H1 (cell line): ENCODE results near the gene MACIR. TPM values are rescaled to one million over a fixed set of nuclear protein-coding genes. Genes with fewer than 3 reads are reported as not detected.
A peak's percentile ranks its signal among the peaks of the same experiment; 100 is the strongest.

Experiments used
- CTCF ChIA-PET: fragments of 300-600 bp; sonication (Branson Sonifier 250); formaldehyde crosslinking; loops from one replicate; lab custom pipeline; 2021; ENCODE audit not compliant: partially characterized antibody; lab: Charles Lee
- POLR2A ChIA-PET: fragments of 300-600 bp; sonication (Branson Sonifier 250); formaldehyde crosslinking; loops from one replicate; lab custom pipeline; 2021; ENCODE audit warnings: inconsistent platforms; ENCODE audit not compliant: partially characterized antibody; lab: Charles Lee
- DNase-seq, 2 experiments: peaks; one replicate each; pipeline versions ENCODE4 v3.0.0 to v3.0.0-alpha.2; 2010 to 2022; ENCODE audit warnings: low spot score in 2 of 2, low read depth in 1 of 2, mixed read lengths in 1 of 2
- FAIRE-seq: peaks from 2 replicates; lab custom pipeline; 2011; peaks lifted over from hg19 to GRCh38; lab: Jason Lieb, UNC
- H2AFZ ChIP-seq: 2 replicates; pipeline ENCODE4 v1.8.1; 2012; ENCODE audit warnings: low read length, inconsistent platforms
- H2AK5ac ChIP-seq: 2 replicates; pipeline ENCODE4 v1.6.1; 2013; ENCODE audit warnings: low read depth, low read length
- H2BK120ac ChIP-seq: replicated peaks from 2 replicates; pipeline ENCODE3; 2013; ENCODE audit warnings: low read depth, low read length, inconsistent platforms
- H2BK12ac ChIP-seq: 2 replicates; pipeline ENCODE4 v1.6.1; 2013; ENCODE audit warnings: low read depth, low read length
- H2BK15ac ChIP-seq: 2 replicates; pipeline ENCODE4 v1.6.1; 2013; ENCODE audit warnings: low read length
- H2BK20ac ChIP-seq: 2 replicates; pipeline ENCODE4 v1.6.1; 2013; ENCODE audit warnings: low read length
- H2BK5ac ChIP-seq: 2 replicates; pipeline ENCODE4 v1.6.1; 2013; ENCODE audit warnings: low read depth, low read length
- H3K14ac ChIP-seq: 2 replicates; pipeline ENCODE4 v1.6.1; 2013; ENCODE audit warnings: inconsistent platforms; ENCODE audit not compliant: insufficient read length
- H3K18ac ChIP-seq: 2 replicates; pipeline ENCODE4 v1.6.1; 2013; ENCODE audit warnings: low read length; ENCODE audit errors: extremely low read depth
- H3K23ac ChIP-seq: 2 replicates; pipeline ENCODE4 v1.6.1; 2013; ENCODE audit warnings: inconsistent platforms; ENCODE audit not compliant: insufficient read length
- H3K23me2 ChIP-seq: 2 replicates; pipeline ENCODE4 v1.6.1; 2013; ENCODE audit warnings: low read depth, low read length
- H3K27ac ChIP-seq: 2 replicates; pipeline ENCODE4 v1.6.1; 2011; ENCODE audit warnings: low read depth, low read length, inconsistent platforms
- H3K27me3 ChIP-seq, 4 experiments: replicated peaks in 1 of 4; 1 replicate in 1 of 4; 2 replicates in 3 of 4; pipeline versions ENCODE4 v1.6.1 to v1.8.1; 2011 to 2013; ENCODE audit warnings: low read length in 3 of 4, mild to moderate bottlenecking in 3 of 4, inconsistent platforms in 2 of 4, mixed read lengths in 2 of 4, moderate library complexity in 1 of 4; ENCODE audit not compliant: control insufficient read depth in 3 of 4, insufficient read depth in 3 of 4; ENCODE audit errors: extremely low read depth in 1 of 4
- H3K36me3 ChIP-seq, 4 experiments: 2 replicates each; pipeline versions ENCODE4 v1.6.1 to v1.8.1; 2011 to 2013; ENCODE audit warnings: mild to moderate bottlenecking in 4 of 4, low read length in 3 of 4, moderate library complexity in 2 of 4, control low read depth in 1 of 4, inconsistent platforms in 1 of 4; ENCODE audit not compliant: insufficient read depth in 4 of 4, control insufficient read depth in 2 of 4
- H3K4ac ChIP-seq: replicated peaks from 2 replicates; pipeline ENCODE3; 2013; ENCODE audit warnings: low read length, low read depth, mixed read lengths, inconsistent platforms; ENCODE audit not compliant: insufficient read length
- H3K4me1 ChIP-seq, 4 experiments: replicated peaks in 1 of 4; 1 replicate in 1 of 4; 2 replicates in 3 of 4; pipeline versions ENCODE4 v1.6.1 to v1.8.1; 2011 to 2013; ENCODE audit warnings: low read length in 3 of 4, inconsistent platforms in 2 of 4, mixed read lengths in 1 of 4; ENCODE audit not compliant: insufficient read depth in 4 of 4, control insufficient read depth in 3 of 4
- H3K4me2 ChIP-seq, 2 experiments: 2 replicates each; pipeline versions ENCODE4 v1.6.1 to v1.8.1; 2011 to 2013; ENCODE audit warnings: low read depth in 2 of 2, low read length in 2 of 2, control low read depth in 1 of 2, inconsistent platforms in 1 of 2, mild to moderate bottlenecking in 1 of 2; ENCODE audit not compliant: insufficient read depth in 1 of 2
- H3K4me3 ChIP-seq, 4 experiments: fragments of 200-600, 300-600 bp in 1 of 4; sonication (generic), shearing (Covaris generic), sonication (Bioruptor Twin) in 1 of 4; 2 replicates each; pipeline versions ENCODE4 v1.5.1 to v1.8.1; 2011 to 2016; ENCODE audit warnings: low read length in 4 of 4, low read depth in 3 of 4, control low read depth in 2 of 4, inconsistent platforms in 2 of 4, mild to moderate bottlenecking in 2 of 4, mixed read lengths in 1 of 4, moderate library complexity in 1 of 4; ENCODE audit not compliant: insufficient read depth in 2 of 4; ENCODE audit errors: extremely low read depth in 1 of 4
- H3K56ac ChIP-seq: replicated peaks from 2 replicates; pipeline ENCODE3; 2013; ENCODE audit warnings: low read depth, mild to moderate bottlenecking, mixed read lengths, low read length, inconsistent platforms; ENCODE audit not compliant: insufficient read length
- H3K79me1 ChIP-seq: 2 replicates; pipeline ENCODE4 v1.6.1; 2013; ENCODE audit warnings: low read depth, low read length, control low read depth
- H3K79me2 ChIP-seq, 2 experiments: 2 replicates each; pipeline versions ENCODE4 v1.6.1 to v1.8.1; 2012 to 2013; ENCODE audit warnings: low read length in 2 of 2, mild to moderate bottlenecking in 2 of 2, inconsistent platforms in 1 of 2; ENCODE audit not compliant: insufficient read depth in 2 of 2, control insufficient read depth in 1 of 2
- H3K9ac ChIP-seq, 4 experiments: replicated peaks in 1 of 4; 1 replicate in 1 of 4; 2 replicates in 3 of 4; pipeline versions ENCODE4 v1.6.1 to v1.8.1; 2011 to 2013; ENCODE audit warnings: low read depth in 3 of 4, low read length in 3 of 4, control low read depth in 2 of 4, mild to moderate bottlenecking in 2 of 4, moderate library complexity in 2 of 4, inconsistent platforms in 1 of 4; ENCODE audit errors: extremely low read depth in 1 of 4
- H3K9me3 ChIP-seq, 2 experiments: 2 replicates each; pipeline versions ENCODE4 v1.6.1 to v1.8.1; 2012 to 2013; ENCODE audit warnings: mild to moderate bottlenecking in 2 of 2, moderate library complexity in 2 of 2, control low read depth in 1 of 2, inconsistent platforms in 1 of 2, low read depth in 1 of 2, low read length in 1 of 2, mixed read lengths in 1 of 2; ENCODE audit not compliant: insufficient read depth in 2 of 2
- H4K20me1 ChIP-seq, 2 experiments: replicated peaks in 1 of 2; 2 replicates each; pipeline versions ENCODE3 to v1.8.1; 2011 to 2013; ENCODE audit warnings: inconsistent platforms in 2 of 2, low read length in 2 of 2, mild to moderate bottlenecking in 1 of 2; ENCODE audit not compliant: insufficient read depth in 2 of 2, control insufficient read depth in 1 of 2
- H4K5ac ChIP-seq: 2 replicates; pipeline ENCODE4 v1.6.1; 2013; ENCODE audit warnings: low read length, low read depth, mixed read lengths, inconsistent platforms; ENCODE audit not compliant: insufficient read length
- H4K8ac ChIP-seq: 2 replicates; pipeline ENCODE4 v1.8.0; 2013; ENCODE audit warnings: mild to moderate bottlenecking, moderate library complexity, low read length, inconsistent platforms; ENCODE audit not compliant: insufficient read depth; ENCODE audit errors: extremely low read depth
- H4K91ac ChIP-seq: replicated peaks from 2 replicates; pipeline ENCODE3; 2013; ENCODE audit warnings: low read length, mixed read lengths, inconsistent platforms; ENCODE audit not compliant: insufficient read length
- HDAC2 ChIP-seq, 2 experiments: fragments of 300-600 bp in 1 of 2; sonication (generic) in 1 of 2; IDR thresholded peaks; 2 replicates each; pipeline ENCODE4 v1.6.1; 2011 to 2012; ENCODE audit warnings: low read depth in 2 of 2, low read length in 2 of 2, mild to moderate bottlenecking in 2 of 2, moderate library complexity in 2 of 2, borderline replicate concordance in 1 of 2, inconsistent platforms in 1 of 2
- JUN ChIP-seq: IDR thresholded peaks from 2 replicates; pipeline ENCODE4 v1.6.1; 2011; ENCODE audit warnings: low read depth, mild to moderate bottlenecking, improper control_type of control experiment, low read length
- KDM1A ChIP-seq: fragments of 200-600, 300-600 bp; sonication (generic); IDR thresholded peaks from 2 replicates; pipeline ENCODE4 v1.7.1; 2016; ENCODE audit warnings: mild to moderate bottlenecking, low read length, borderline replicate concordance
- RAD21 ChIP-seq, 2 experiments: IDR thresholded peaks in 1 of 2; conservative IDR thresholded peaks in 1 of 2; 2 replicates each; pipeline ENCODE4 v1.6.1; 2011; ENCODE audit warnings: low read depth in 2 of 2, low read length in 2 of 2, improper control_type of control experiment in 1 of 2, inconsistent platforms in 1 of 2, mild to moderate bottlenecking in 1 of 2, moderate library complexity in 1 of 2
- polyA plus RNA-seq, 7 experiments: library from polyadenylated mRNA; depleted of rRNA in 3 of 7; stranded (reverse) in 5 of 7; unstranded in 2 of 7; fragments of >200 nt in 5 of 7; fragments of 200-250 nt in 2 of 7; gene quantifications; 1 replicate in 5 of 7; 2 replicates in 1 of 7; 4 replicates in 1 of 7; pipeline versions ENCODE4 v1.2.1 to v1.2.3, GENCODE V29; 2011 to 2013; ENCODE audit warnings: missing spikeins in 2 of 7, mixed read lengths in 2 of 7
- total RNA-seq: library from RNA; stranded (reverse); fragmentation: NEBNext Ultra II Directional; extraction: Animal tissue kit (Norgen Biotek cat#: 25700); gene quantifications from 2 replicates; pipeline ENCODE4 v1.2.1, GENCODE V29; 2021
- TF ChIP-seq, protein P1 (sequence below): IDR thresholded peaks from 2 replicates; pipeline ENCODE4 v1.6.1; 2011; ENCODE audit warnings: low read depth, mild to moderate bottlenecking, low read length; ENCODE audit not compliant: insufficient read depth

The MACIR gene
- total and polyA plus RNA-seq, 2 of the 8 experiments (the other 6 are each of a cell fraction or from before 2014, with no cell fraction given), result 8.0 to 19.2 TPM

DNA sequence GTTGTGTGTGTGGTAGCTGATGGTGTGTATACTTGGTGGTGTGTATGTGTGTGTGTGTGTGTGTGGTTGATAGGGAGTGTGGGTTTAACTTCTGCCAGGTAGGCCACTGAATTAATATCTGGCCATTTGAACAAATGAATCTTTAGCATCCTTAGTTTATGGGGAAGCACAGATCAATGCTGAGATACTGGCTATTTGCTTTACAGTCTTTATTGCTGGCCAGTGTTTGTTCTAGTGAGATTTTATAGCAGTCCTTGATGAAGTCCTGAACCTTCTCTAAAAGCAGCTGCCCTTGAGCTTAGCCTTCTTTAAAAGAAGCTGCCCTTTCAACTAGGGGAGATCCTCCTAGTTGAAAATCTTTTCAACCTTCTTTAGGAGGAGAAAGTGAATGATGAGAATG lies 69.3 kb downstream of the MACIR start:
- Histone ChIP-seq H3K14ac (no peak overlapping the region), H3K27ac (no peak overlapping the region), H3K4me2 (no peak overlapping the region), H2BK5ac (no peak overlapping the region), H2BK20ac (no peak overlapping the region), H3K4me3 (no peak overlapping the region), H3K79me2 (no peaks in the 10 kb centered on the region), H3K9ac (no peak overlapping the region), H3K23me2 (peaks cover 4% of the 10 kb centered on the region; the same call in 1 of the 2 replicates), H4K5ac (no peak overlapping the region), H3K36me3 (no peaks in the 10 kb centered on the region), H2AK5ac (no peak overlapping the region), H3K27me3 (no peaks in the 10 kb centered on the region), H2BK120ac (no peak overlapping the region), H3K4me1 (no peaks in the 10 kb centered on the region), H3K9me3 (no peaks in the 10 kb centered on the region), H3K18ac (no peak overlapping the region), H2BK12ac (no peak overlapping the region), H4K91ac (no peak overlapping the region), H4K20me1 (no peaks in the 10 kb centered on the region), H3K79me1 (no peaks in the 10 kb centered on the region), H4K8ac (no peak overlapping the region), H2BK15ac (no peak overlapping the region), H3K56ac (peak overlapping the region; percentile 1), H3K23ac (no peak overlapping the region), H2AFZ (no peak overlapping the region), H3K4ac (no peak overlapping the region)
- ChIA-PET CTCF (interaction anchor here (1.1 to 2.0 kb wide), 2 partner anchors 10 to 29 kb away, joined by 3 to 5 read pairs; no protein-coding TSS in a partner anchor), POLR2A (no interaction called here)
- FAIRE-seq (no peak), DNase-seq (no peak)
- TF ChIP-seq, protein P1, sequence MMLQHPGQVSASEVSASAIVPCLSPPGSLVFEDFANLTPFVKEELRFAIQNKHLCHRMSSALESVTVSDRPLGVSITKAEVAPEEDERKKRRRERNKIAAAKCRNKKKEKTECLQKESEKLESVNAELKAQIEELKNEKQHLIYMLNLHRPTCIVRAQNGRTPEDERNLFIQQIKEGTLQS, result no peak
- TF ChIP-seq KDM1A (no peak), RAD21 (IDR thresholded peaks at IDR 0.05 in 1 of 2, conservative IDR thresholded peaks at IDR 0.05 in 1 of 2; ENCODE audit: low read depth in 2 of 2, low read length in 2 of 2) (no peak), HDAC2 (IDR thresholded peaks at IDR 0.05; ENCODE audit: borderline replicate concordance in 1 of 2, low read depth in 2 of 2, low read length in 2 of 2) (no peak), JUN (no peak)
